Astrocyte of the spinal cord (primary cell): ENCODE results near the gene VPS72.
A peak's percentile ranks its signal among the peaks of the same experiment; 100 is the strongest.

Source experiments
- DNase-seq: peaks from one replicate; pipeline ENCODE4 v3.0.0; 2011; ENCODE audit warnings: low read depth, low spot score
- H3K4me3 ChIP-seq: 2 replicates; pipeline ENCODE4 v1.5.1; 2011; ENCODE audit warnings: low read depth, mild to moderate bottlenecking, low read length, moderate library complexity
- in situ Hi-C: cut with HindIII; loops from 2 replicates; pipeline ENCODE4 v1.10.0; 2017; ENCODE audit warnings: low sequenced_read_pairs
- TF ChIP-seq, protein P1 (sequence below): IDR thresholded peaks from 2 replicates; pipeline ENCODE4 v1.5.1; 2012; ENCODE audit warnings: low read depth, mild to moderate bottlenecking, low read length, inconsistent platforms

Gene VPS72

DNA sequence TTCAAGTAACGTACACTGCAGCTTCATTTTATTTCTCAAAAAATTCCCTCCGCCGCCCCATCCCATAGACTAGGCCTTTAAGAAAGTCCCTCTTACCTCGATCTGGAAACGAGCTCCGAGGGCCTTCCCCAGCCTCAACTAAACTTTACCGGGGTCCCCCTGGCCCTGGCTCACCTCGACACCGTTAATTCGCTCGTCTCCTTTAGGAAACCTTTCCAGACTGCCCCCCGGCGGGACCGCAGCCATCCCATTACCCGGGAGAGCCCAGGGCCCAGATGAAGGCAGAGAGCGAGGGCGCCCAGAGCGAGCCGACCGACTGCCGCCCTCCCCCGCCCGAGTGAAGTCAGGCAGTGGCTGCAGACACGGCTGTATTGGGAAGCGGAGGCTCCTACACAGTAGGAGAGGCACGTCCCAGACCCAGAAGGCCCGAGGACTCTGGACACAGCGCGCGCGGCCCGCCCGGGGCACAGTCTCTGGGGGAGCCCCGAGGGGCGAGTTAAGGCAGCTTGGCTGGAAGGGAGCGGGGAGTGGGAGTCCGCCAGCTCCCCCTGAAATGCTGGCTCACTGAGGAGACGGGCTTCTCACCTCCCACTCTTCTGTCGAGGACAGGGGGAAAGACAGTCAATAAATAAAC lies 58.2 kb downstream of the VPS72 start:
- in situ Hi-C loops: no loop called here
- TF ChIP-seq, protein P1, sequence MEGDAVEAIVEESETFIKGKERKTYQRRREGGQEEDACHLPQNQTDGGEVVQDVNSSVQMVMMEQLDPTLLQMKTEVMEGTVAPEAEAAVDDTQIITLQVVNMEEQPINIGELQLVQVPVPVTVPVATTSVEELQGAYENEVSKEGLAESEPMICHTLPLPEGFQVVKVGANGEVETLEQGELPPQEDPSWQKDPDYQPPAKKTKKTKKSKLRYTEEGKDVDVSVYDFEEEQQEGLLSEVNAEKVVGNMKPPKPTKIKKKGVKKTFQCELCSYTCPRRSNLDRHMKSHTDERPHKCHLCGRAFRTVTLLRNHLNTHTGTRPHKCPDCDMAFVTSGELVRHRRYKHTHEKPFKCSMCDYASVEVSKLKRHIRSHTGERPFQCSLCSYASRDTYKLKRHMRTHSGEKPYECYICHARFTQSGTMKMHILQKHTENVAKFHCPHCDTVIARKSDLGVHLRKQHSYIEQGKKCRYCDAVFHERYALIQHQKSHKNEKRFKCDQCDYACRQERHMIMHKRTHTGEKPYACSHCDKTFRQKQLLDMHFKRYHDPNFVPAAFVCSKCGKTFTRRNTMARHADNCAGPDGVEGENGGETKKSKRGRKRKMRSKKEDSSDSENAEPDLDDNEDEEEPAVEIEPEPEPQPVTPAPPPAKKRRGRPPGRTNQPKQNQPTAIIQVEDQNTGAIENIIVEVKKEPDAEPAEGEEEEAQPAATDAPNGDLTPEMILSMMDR: no peak
- peak; percentile 9 for DNase-seq
- peak overlapping the region; percentile 29 for H3K4me3 ChIP-seq

DNA sequence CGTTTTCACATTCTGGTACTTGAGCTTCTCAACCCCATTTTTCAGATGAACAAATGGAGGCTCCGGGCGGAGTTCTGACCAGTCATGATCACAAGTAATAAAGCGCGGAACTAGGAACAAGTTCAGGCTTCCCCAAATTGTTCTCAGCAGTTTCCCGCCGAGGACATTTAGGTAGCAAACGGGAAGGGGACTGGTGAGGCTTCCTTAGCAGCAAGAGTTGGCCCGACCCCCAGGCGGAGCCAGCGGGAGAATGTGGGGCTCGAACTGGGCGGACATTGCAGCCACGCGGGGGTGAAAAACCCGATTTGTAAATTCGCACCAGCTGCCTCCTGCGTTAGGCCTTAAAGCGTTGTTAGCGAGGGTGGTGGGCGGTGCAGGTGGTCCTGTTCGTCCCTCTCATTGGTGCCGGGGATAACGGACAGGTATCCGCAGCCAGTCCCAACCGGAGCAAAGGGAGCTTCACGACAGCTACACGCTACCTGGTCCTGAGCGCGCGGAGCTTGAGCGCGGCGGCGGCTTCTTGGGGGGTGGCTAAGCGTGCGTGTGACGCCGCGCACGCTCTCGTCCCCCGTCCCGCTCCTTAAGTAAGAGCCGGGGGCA lies 58.9 kb downstream of the VPS72 start:
- in situ Hi-C loops: no loop called here
- TF ChIP-seq, protein P1: no peak
- DNase-seq: peak; percentile 88
- peak overlapping the region; percentile 29 for H3K4me3 ChIP-seq

DNA sequence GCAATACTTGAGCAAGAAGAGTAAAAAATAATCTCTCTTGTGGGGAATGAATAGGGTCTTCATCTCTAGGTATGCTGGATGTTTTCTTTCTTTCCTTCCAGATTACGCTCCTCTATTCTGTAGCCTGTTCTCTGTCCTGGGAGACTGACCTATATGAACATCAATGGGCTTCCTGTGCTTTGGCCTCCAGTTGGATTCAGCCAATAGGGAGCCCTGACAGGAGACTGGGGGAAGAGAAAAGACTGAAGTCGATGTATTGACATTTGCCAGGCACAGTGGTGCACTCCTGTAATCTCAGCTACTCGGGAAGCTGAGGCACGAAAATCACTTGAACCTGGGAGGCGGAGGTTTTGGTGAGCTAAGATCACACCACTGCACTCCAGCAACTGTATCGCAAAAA lies 61.2 kb downstream of the VPS72 start:
- in situ Hi-C loops: no loop called here
- DNase-seq: no peak
- TF ChIP-seq, protein P1: no peak
- H3K4me3 ChIP-seq: no peak overlapping the region
